ENCODE measurements around the gene SMAD7.

The SMAD7 gene

GRCh38 chr18:48950536-48951447 lies at the start of gene SMAD7:
SMAD7 (minus strand) TSS chr18:48950965; CDS start chr18:48950424, 541 bp downstream.
- no peak for DNase-seq

DNA sequence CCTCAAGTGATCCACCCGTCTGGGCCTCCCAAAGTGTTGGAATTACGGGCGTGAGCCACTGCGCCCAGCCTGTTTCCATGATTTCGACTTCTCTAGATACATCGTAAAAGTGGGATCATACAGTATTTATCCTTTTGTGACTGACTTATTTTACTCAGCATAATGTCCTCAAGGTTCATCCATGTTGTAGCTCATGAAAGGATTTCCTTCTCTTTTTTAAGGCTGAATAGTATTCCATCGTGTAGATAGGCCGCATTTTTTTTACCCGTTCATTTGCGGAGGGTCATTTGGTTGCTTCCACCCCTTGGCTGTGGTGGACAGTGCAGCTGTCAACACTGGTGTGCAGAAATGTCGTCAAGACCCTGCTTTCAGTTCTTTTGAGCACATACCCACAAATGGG lies 48.8 kb upstream of the SMAD7 start:
- no peak for DNase-seq

- DNase-seq: no peak
Observed at GRCh38 chr18:48997985-48998831, 47.4 kb upstream of the SMAD7 start.

DNA sequence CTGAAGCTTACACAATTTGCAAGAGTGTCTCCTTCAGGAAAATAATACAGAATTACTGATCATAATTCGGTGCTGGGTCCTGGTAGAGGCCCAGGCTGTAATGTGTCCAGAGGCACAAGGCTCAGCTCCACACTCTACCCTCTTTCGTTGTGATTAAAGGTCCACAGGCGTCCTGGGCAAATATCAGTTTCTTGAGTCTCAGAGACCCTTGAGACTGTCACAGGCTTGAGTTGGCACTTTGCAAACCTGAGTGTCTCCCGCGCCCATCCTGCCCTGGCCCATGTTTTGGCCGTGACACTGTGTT lies 46.9 kb upstream of the SMAD7 start:
- DNase-seq: no peak

DNA sequence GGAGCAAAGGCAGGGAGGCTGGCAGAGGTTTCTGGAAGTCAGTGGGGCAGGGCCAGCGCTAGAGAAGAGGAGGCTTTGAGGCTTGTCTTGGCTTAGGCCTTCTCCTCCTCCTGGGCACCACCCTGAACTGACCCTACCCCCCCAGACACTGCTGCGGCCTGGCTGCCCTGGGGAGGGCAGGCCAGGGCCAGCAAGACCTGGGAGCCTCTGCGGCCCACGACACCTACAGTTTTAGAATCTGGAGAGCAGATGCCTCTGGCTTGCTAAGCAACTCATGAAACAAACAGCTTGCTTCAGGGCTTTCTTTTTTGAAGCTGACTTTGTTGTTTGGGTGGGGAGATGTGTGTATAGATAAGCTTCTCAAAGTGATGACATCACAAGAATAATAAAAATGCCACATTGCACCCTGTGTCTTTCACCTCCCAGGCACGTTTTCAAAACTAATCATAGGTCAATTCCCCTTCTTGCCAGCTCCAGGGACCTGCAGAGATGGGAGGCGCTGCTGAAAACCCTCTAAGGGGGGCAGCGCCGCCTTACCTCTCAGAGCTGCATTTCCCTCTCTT lies 46.2 kb upstream of the SMAD7 start:
- no peak for DNase-seq

DNA sequence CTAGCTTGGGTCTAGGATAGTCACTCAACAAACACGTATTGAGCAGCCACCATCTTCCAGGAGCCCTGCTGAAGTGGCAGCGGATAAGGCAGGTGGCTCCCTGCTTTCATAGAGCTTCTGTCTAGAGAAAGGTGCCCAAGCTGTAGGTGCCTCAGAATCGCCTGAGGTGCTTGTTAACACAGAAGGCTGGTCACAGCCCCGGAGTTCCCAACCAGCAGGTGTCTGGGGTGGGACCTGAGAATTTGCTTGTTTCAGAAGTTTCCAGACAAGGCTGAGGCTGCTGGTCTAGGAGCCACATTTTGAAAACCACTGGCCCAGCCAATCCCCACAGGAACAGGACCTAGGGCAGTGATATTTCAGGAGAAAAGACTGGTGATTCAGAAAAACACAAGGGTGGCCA lies 45.3 kb upstream of the SMAD7 start:
- DNase-seq: no peak

- no peak for DNase-seq
Observed at GRCh38 chr18:48994926-48995835, 44.4 kb upstream of the SMAD7 start.

DNA sequence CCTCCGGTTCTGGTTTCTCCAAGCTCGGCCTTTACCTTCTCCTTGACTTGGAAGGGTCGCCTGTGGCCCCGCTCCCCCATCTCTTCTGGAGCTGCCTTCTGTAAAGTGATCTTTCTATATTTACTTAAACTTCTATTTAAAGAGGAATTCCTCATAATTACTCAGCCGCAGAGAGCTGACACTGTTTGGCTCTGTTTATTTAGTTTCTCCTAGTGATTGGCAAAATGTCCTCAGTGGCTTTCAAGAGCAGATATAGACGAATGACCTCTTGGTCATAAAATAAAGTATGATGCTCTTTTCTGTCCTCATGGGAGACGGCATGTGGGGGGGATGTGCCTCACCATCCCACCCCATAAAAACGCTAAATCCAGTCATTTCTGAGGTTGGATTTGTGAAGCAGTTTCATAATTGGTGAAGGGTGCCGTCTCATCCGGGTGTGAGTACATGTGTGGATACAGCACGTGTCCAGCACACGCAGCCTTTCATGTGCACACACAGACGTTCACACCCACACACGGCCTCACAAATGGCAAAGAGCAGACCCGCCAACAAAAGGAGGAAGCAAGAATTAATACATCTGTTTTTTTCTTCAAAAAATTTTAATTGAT lies 43.4 kb upstream of the SMAD7 start:
- no peak for DNase-seq

DNA sequence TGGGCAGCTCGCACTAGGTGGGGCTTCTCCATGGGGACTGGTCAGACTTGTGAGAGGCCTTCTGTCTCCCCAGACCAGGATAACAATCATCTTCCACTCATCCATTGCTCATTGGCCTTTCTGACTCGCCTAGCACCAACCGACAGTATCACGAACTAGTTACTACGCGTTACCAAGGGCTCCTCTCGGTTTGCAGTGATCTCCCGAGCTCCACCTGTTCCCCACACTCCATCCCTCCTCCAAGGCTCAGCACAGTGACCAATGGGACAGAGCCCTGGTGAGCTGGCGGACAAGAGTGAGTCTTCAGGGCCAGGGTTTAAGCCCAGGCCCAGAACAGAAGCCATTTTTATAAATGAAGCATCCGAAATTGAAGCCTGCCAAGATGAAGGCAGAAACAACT lies 42.8 kb upstream of the SMAD7 start:
- DNase-seq: no peak

DNA sequence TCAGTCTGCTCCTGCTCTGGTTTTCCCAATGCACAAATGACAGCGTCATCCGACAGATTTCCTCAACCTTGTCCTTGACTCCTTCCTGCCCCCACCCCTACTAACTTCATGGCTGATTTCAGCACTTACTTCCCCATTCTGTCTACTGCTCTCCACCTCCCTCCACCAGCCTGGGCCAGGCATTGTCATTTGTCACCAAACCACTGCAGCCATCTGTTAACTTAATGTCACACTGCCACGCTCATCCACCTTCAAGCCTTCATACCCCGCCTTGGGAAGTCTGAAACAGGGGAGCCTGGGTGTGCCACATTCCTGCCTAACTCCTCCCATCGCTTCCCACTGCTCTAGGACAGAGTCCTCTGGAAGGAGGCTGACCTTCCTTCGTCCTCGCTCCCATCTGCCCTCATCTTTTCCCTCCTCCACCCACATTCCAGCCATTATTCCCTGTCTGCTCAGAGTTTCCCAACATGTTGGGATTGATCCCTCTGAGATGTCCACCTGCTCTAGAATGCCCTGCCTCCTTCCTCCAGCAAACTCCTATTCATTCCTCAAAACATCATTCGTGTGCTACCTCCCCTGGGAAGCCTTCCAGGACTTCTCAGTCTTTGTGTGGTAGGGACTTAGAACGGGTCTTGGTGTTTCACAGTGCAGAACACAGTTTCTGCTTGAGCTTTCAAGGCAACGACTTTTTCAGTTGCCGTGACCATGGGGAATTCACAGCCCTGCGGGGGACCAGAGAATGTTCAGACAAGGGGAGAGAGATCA lies 42.2 kb upstream of the SMAD7 start:
- no peak for DNase-seq

GRCh38 chr18:48992133-48992532 lies 41.4 kb upstream of the SMAD7 start:
- no peak for DNase-seq

- no peak for DNase-seq
Observed at GRCh38 chr18:48991676-48992075, 40.9 kb upstream of the SMAD7 start.

DNA sequence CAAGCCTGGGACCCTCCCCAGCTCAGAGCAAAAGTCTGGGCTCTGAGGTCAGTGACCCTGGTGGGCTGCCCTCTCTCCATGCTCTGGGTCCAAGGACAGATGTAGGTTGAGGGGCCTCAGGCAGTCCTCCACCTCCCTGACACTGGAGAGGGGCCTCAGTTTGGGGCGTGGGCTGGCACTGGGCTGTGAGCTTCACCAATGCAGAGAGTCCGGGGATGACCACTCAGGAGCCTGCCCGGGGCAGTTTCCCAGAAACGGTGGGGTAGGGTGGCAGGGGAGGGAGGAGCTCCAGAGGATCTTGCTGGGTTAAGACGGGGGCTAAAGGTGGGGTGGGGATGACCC lies 40.5 kb upstream of the SMAD7 start:
- no peak for DNase-seq

GRCh38 chr18:48990481-48991318 lies 39.9 kb upstream of the SMAD7 start:
- DNase-seq: no peak

DNA sequence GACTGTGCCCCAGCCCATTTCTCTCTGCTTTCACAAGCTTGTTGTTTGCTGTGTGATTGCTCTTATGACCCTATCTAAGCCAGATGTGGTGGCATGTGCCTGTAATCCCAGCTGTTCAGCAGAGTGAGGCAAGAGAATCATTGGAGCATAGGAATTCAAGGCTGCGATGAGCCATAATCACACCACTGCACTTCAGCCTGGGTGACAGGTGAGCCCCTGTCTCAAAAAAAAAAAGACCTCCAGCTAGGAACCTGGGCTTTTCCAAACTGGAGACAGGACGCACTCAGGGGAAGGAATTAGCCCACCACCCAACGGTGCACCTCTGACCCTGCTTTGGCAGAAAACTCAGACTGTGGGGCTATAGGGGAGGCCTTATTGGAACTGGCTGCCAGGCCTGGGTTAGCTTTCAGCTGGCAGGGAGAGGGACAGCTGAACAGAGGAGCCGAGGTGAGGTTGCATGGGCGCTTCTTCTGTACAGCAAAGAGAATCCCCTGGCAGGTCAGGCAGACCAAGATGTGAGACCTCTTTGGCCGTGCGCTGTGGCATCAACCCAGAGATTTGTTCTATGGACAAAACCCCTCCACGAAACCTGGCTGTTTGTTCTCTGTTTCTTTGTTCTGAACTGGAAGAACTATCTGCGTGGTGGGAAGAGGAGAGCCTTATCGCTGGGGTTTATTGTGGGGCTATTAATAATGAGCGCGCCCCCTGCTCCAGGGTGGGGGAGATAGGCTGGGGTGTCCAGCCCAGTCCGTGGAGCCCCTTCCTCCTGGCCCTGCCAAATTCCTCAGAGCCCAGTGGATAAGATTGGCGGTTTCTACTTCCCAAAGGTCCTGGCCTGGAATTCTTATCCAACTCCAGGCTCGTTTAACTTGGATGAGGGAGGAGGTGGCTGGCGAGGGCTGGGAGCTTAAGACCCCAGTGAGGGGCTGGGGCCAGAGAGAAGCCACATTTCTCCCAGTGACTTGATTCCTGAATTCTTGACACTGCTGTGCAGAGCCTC lies 38.8 kb upstream of the SMAD7 start:
- DNase-seq: no peak

DNA sequence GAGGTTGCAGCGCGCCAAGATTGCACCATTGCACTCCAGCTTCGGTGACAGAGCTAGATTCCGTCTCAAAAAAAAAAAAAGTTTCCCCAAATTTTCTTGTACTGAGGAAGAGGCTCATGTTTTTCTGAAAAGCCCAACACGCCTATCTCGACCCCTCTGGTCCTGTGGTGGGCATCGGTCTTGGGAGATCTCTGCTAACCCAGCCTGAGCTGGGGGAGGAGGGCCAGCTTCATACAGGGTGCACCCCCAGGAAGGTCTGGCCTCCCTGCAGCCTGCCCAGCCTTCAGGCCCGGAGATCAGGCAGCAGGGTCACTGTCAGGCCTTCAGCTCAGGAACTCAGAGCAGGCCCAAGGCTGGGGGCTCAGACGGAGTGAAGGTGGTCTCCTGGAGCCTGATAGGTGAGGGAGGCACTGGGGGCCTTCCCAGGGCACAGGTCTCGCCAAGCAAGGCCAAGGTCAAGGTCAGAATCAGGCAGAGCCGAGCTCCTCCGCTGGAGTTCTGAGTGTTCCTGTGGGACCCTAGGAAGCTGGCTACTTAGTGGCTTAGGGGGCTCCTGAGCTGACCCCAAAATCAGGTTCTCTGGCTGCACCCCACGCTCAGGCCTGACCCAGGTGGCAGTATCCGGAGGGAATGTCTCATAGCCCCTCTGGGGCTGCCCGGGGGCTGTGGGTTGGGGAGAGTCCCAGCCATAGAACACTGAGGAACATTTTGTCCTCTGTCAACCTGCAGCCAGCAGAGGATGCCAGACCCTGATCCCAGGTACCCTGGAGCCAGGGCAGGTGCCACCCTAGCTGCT lies 37.9 kb upstream of the SMAD7 start:
- no peak for DNase-seq

DNA sequence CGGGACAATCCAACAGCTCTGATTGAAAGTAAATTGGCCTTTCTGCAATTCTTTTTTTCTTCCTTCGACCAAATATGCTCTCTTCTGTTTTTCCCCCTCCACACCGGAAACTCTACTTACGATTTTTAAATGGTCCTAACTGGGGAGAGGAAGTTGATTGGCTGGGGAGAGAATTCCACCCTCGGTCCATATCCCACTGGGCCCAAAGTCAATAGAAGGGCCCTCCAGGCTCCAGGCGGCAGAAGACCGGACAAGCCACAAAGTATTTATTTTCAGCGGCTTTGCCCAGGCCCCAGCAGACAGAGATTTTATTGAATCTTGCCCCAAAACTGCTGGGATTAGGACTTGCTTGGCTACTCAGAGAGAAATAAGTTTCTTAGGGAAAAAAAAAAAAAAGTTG lies 37.1 kb upstream of the SMAD7 start:
- DNase-seq: no peak

Data from stimulated activated CD4-positive, alpha-beta T cell treated with anti-CD3 and anti-CD28 coated beads, Interleukin-15, amount 100 ng/mL, for 24 hours (primary cell).